Fibroblast of skin of right biceps (primary cell): ENCODE measurements around the gene TRIM71.
"Not testable (repeated sequence)": the region's sequence is repeated elsewhere in the genome, so short reads cannot be mapped to it uniquely, and the experiment has no call there.

Experiments used
- DNase-seq: peaks from one replicate; pipeline ENCODE4 v3.0.0-alpha.2; 2013

The TRIM71 gene

GRCh38 chr3:32844322-32844654 lies 26.5 kb downstream of the TRIM71 start:
- DNase-seq = no peak

- DNase-seq = no peak
Measured at GRCh38 chr3:32844914-32845313, 27.1 kb downstream of the TRIM71 start.

- not testable (repeated sequence) for DNase-seq
Measured at GRCh38 chr3:32845546-32845945, 27.7 kb downstream of the TRIM71 start.

- DNase-seq = not testable (repeated sequence)
Measured at GRCh38 chr3:32847045-32847444, 29.2 kb downstream of the TRIM71 start.

- no peak for DNase-seq
Measured at GRCh38 chr3:32847528-32847927, 29.7 kb downstream of the TRIM71 start.

GRCh38 chr3:32848215-32848614 lies 30.4 kb downstream of the TRIM71 start:
- DNase-seq = no peak

GRCh38 chr3:32849046-32849445 lies 31.2 kb downstream of the TRIM71 start:
- DNase-seq = no peak

- no peak for DNase-seq
Measured at GRCh38 chr3:32850226-32850625, 32.4 kb downstream of the TRIM71 start.

- DNase-seq = no peak
Measured at GRCh38 chr3:32850636-32851035, 32.8 kb downstream of the TRIM71 start.

GRCh38 chr3:32852146-32852545 lies 34.3 kb downstream of the TRIM71 start:
- DNase-seq = no peak

- DNase-seq = no peak
Measured at GRCh38 chr3:32855350-32855953, 37.7 kb downstream of the TRIM71 start.

GRCh38 chr3:32856355-32856889 lies 38.6 kb downstream of the TRIM71 start:
- no peak for DNase-seq

GRCh38 chr3:32856901-32857507 lies 39.2 kb downstream of the TRIM71 start:
- no peak for DNase-seq

- DNase-seq = no peak
Measured at GRCh38 chr3:32857921-32858320, 40.1 kb downstream of the TRIM71 start.

- no peak for DNase-seq
Measured at GRCh38 chr3:32859604-32860237, 41.9 kb downstream of the TRIM71 start.

GRCh38 chr3:32860499-32860898 lies 42.7 kb downstream of the TRIM71 start:
- no peak for DNase-seq

GRCh38 chr3:32861681-32862080 lies 43.9 kb downstream of the TRIM71 start:
- DNase-seq = no peak

GRCh38 chr3:32862247-32862935 lies 44.6 kb downstream of the TRIM71 start:
- no peak for DNase-seq

- DNase-seq = no peak
Measured at GRCh38 chr3:32862936-32863487, 45.2 kb downstream of the TRIM71 start.

- no peak for DNase-seq
Measured at GRCh38 chr3:32865383-32865782, 47.6 kb downstream of the TRIM71 start.

GRCh38 chr3:32866533-32866932 lies 48.7 kb downstream of the TRIM71 start:
- no peak for DNase-seq

- no peak for DNase-seq
Measured at GRCh38 chr3:32867954-32868353, 50.2 kb downstream of the TRIM71 start.

- no peak for DNase-seq
Measured at GRCh38 chr3:32868719-32869512, 51.1 kb downstream of the TRIM71 start.
